ENCODE measurements around the gene NRG2.

GRCh38 chr5:139961435-139962157 is 81.5 kb downstream of the NRG2 start:
- TF ChIP-seq EP300 (IDR thresholded peaks at IDR 0.05) (no peak), POLR2AphosphoS5 (IDR thresholded peaks at IDR 0.05) (no peak), POLR2A (IDR thresholded peaks at IDR 0.05) (no peak)
